Stimulated activated CD8-positive, alpha-beta memory T cell treated with anti-CD3 and anti-CD28 coated beads, Interleukin-4, amount 100 ng/mL, for 1 hour (primary cell): Measurements from ENCODE around the gene SECTM1.
"Not testable (repeated sequence)": the region's sequence is repeated elsewhere in the genome, so short reads cannot be mapped to it uniquely, and the experiment has no call there.

Experiments used
- DNase-seq, 2 donors: peaks; one replicate each; pipeline ENCODE4 v3.0.0-alpha.2; 2020; ENCODE audit warnings: low read depth in 2 of 2, low spot score in 1 of 2

SECTM1 gene

DNA sequence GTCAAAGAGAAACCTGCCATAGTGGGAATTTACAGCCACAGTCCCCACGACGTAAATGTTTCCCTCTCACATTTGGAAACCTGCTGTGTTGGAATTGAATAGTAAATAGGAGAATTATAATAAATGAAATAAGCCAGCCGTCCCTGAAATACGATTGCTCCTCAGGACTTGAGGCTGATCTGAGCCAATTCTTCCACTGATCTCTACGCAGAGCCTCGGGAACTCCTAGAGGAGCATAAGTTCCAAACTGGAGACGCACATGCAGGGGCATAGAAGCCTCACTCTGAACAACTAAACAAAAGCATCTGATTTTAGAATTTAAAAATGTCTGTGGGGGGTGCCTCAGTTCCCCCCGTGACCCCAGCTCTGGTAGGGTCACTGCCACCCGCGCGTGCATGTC lies 15.3 kb upstream of the SECTM1 start:
- no peak for DNase-seq

DNA sequence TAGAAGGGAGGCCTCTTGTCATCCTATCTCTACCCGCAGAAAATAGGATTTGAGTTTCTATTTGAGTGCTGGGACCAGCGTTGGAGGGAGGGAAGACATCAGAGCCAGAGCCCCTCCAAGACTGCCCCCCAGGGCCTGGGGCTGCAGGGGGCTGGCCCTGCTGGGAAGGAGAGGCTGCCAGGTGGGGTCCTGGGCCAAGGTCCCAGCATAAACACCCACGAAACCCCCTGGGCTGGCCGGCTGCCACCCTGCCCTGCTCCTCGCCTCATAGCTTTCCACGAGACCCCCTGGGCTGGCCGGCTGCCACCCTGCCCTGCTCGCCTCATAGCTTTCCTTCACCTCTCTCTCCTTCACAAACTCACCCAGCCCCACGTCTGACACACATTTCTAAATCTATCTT lies 14.9 kb upstream of the SECTM1 start:
- DNase-seq: no peak

DNA sequence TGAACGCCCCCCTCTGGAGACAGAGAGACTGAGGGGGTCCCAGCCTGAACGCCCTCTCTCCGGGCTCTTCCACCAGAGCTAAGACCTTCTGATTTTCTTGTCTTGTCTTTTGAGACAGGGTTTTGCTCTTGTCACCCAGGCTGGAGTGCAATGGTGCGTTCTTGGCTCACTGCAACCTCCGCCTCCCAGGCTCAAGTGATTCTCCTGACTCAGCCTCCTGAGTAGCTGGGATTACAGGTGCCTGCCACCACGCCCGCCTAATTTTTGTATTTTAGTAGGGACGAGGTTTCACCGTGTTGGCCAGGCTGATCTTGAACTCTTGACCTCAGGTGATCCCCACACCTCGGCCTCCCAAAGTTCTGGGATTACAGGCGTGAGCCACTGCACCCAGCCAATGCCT lies 14.4 kb upstream of the SECTM1 start:
- not testable (repeated sequence) for DNase-seq

DNA sequence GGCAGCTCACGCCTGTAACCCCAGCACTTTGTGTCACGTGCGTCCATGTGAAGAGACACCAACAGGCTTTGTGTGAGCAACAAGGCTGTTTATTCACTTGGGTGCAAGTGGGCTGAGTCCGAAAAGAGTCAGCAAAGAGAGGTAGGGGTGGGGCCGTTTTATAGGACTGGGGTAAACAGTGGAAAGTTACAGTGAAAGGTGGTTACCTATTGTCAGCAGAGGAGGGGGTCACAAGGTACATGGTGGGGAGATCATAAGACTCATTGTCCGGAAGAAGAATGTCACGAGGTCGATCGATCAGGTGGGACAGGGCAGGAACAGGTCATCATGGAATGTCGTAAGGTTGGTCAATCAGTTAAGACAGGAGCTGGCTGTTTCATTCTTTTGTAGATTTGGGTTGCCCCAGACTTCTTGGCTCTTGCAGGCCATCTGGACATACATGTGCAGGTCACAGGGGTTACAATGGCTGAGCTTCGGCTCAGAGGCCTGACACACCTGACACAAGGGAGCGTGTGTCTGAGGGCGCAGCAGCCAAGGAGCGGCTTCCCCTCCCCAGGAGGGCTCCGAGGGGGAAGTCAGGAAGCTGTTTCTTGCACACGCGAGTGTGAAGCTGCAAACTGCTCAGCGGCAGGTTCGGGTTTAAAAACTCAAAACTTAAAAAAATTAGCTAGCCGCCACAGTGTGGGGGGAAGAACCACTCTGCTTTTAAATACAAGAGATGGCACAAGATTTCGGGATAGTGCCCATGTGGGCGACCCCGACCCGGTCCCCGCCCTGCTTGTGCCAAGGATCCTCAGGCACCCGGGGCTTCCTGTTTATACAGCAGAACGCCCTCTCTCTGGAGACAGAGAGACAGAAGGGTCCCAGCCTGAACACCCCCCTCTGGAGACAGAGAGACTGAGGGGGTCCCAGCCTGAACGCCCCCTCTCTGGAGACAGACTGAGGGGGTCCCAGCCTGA lies 13.1 kb upstream of the SECTM1 start:
- DNase-seq: no peak

DNA sequence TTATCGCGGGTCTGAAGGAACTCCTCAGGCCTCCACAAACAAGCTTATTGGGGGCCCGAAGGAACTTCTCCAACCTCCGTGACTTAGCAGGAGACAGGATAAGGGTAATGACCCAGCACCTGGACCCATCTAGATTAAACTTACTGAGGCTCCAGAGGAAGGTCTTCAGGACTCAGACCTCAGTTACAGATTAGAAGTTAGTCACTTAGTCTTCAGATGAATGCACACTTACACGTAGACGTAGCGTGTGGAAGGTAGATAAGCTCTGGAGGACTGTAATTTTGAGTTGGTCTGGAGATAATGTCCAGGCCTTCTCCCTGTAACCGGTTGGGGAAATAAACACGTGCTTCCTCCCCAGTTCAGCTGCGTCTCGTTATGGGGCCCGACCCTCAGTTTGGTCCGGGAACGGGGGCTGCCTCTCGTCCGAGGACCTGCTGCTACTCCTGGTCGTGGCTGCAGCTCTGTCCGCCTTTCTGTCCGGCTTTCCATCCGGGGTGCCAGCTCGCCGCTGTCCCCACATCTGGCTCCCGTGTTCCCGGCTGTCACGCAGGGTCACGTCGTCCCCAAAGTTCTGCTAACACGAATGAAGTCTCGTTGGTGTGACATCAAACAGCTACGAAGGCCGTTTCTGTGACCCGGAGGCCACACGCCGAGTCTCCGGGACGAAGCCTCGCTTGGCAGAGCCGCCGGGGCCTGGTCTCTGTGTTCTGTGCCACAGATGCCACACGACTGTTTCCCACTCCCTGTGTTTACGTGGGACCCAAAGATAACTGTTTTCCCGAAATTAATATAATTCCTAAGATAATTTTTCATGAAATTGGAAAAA lies 11.8 kb upstream of the SECTM1 start:
- no peak for DNase-seq

DNA sequence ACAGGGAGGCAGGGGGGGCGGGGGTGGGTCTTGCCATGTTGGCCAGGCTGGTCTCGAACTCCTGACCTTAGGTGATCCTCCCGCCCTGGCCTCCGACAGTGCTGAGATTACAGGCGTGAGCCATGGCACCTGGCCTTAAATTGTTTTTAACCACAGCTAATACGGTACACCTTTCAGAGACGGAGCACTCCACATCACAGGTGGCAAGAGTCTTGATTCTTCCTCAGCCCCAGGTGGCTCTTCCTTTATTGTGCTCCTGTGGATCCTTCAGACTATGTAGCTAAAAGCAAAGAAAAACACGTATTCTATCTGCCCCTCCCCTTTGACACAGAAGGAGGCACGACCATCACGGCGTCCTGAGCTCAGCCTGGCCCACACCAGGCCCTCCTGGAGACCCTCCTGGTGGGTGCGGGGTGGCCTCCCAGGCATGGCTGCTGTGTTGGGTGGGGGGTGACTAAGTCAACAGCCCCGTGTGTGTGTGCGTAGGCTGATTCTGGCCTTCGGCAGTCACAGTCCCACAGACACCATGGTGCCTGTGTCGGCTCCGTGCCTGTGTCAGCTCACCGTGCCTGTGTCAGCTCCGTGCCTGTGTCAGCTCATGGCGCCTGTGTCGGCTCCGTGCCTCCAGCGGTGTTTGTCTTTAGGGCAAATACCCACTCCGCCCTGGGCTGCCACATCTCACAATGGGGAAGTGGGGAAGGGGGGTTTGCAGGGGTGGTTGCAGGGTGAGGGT lies 10.8 kb upstream of the SECTM1 start:
- DNase-seq: no peak

DNA sequence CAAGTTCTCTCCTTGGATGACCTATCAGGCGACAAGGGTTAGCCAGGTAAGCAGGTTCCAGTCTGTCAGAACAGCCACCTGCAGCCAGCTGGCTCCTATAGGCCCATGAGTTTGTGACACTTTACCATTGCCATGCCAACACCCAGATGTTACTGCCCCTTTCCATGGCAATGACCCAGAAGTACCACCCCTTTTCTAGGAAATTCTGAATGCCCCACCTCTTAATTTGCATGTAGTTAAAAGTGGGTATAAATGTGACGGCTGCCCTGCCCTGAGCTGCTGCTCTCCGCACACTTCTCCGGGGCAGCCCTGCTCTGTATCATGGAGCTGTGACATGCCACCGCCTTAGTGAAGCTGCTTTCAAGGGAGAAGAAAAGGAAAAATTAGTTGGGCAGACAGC lies 10.0 kb upstream of the SECTM1 start:
- no peak for DNase-seq

DNA sequence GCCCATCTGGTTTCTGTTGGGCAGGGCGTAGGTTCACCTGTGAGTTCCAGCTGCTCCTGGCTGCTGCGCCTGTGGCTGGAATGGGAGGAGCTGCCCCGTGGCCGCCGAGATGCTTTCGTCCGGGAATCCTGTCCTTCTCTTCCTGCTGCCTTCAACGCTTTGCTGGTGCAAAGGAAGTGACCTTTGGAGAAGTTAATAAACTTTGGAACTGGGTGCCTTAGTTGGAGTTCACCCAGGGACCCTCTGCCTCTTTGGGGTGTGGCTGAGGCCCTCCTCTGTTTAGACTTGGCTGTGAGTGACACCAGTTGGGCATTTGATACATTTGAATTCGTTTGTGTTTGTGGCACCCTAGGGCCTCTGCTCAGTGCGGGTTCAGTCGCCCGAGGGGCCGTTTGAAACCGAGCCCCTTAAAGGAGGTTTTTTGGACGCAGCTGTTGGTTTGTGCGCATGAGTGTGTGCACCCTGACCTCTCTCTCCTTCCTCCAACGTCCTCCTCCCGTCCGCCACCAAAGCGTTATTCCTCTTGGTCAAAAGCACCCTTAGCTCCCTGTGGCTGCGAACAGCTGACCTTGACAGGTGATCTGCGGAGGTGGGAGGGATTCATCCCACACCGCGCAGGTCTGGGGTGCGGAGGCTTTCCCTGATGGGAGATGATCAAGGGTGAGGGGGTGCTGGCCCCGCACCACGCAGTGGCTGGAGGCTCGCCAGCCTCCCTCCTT lies 9.0 kb upstream of the SECTM1 start:
- no peak for DNase-seq

DNA sequence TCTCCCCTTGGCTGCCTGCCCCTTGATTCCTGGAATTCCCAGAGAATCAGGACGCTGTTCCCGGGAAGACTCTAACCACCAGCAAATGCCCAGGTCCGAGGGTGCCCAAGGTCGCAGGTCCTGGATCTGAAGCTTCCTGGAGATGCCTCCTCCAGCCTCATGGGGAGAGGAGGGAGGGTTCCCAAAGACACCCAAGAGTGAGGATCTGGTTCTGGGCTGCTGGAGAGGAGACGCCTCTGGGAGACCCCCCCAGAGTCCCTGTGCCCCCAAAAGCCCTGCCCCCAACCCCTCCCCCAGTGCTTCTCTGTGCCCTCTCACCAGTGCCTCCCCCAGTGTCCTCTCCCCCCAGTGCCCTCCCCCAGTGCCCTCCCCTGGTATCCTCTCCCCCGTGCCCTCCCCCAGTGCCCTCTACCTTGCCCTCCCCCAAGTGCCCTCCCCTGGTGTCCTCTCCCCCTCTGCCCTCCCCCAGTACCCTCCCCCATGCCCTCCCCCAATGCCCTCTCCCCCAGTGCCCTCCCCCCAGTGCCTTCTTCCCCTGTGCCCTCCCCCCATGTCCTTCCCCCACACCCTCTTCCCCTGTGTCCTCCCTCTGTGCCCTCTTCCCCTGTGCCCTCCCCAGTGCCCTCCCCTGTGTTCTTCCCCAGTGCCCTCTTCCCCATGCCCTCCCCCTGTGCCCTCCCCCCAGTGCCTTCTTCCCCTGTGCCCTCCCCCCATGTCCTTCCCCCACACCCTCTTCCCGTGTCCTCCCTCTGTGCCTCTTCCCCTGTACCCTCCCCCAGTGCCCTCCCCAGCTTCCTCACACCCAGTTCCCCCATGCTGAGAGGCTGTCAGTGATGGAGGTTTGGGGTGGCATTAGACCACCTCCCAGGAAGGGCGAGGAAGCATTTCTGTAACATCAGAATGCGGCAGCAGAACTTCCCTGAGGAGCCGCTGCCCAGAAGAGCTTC lies 6.3 kb upstream of the SECTM1 start:
- DNase-seq: no peak

DNA sequence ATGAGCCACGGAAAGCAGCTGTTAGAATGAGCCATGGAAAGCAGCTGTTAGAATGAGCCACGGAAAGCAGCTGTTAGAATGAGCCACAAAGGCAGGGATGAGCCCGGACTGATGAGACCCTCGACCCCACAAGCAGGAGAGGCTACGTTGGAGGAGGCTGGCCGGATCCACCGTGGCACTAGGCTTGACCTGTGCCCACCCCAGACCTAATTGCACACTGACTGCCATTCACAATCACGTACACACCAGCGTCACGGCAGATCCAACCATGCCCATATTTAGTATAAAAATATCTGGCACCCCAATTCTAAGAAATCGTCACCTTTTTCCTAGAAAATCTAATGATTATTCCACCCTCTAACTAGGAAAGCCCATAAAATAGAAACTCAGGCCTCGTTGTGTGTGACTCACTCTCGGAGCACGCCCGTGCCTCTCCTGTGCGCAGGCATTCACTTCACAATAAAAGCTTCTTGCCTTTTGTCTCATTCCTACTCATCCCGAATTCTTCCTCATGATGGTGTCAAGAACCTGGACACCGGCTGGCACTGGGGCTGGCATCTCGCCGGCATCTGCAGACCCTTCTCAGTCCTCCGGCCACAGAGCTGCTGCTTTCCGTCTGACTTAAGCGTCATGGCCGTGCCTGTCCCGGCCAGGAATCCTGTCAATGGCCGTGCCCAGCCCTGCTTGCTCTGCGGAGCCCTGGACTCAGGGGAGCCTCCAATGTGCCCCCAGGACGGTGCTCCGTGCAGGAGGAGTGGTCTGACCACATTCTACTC lies 5.5 kb upstream of the SECTM1 start:
- DNase-seq: no peak

DNA sequence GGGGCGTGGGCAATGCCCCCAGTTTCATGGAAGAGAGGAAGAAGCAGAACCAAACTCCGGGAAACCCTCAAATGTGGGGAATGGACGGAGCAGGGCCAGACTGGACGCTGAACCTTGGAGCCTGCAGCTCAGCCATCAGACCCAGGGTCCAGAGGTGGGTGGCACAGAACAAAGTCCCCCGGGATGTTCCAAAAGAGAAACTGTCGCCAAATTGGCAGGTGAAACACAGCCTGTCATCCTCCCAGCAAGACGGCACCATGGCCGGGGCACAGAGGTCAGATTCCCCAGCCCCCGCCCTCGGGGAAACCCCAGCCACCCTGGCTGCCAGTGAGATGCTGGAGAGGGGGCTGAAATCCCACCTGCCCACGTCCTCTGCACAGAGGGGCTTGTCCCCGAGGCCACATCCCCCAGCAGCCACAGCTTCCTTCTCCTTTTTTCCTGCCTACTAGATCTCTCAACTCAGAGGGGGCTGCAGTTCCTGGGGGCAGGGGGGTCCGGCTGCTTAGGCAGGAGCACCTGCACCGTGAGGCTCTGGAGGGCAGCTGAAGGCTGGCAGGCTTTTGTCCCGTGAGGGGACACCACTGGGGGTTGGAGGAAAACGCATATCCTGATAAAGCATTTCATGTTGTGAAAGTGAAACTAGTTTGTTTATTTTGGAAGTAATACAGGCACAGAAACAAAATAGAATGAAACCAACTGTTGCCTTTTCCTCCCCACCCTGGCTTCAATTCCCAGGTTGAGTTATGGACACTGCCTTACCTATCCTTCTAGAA lies 1.2 kb upstream of the SECTM1 start:
- DNase-seq: no peak

DNA sequence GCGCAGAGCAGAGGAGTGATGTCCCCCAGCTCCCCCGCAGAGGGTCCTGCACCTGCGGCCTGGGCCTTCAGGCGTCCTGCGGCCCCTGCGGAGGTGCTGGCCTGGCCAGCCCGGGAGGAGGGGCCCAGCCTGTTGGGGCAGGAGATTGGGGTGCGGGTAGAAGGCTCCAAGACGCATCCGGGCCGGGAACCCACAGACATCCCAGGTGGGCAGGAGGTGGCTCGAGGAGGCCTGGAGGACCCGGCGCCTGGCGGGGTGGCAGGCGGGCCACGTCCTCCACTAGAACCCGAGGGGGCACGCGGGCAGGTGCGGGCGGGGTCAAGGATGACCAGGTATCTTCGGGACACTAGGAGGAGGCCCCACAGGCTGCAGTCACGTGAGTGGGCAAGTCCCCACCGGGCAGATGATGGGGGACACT lies 647 bp upstream of the SECTM1 start:
- no peak for DNase-seq

DNA sequence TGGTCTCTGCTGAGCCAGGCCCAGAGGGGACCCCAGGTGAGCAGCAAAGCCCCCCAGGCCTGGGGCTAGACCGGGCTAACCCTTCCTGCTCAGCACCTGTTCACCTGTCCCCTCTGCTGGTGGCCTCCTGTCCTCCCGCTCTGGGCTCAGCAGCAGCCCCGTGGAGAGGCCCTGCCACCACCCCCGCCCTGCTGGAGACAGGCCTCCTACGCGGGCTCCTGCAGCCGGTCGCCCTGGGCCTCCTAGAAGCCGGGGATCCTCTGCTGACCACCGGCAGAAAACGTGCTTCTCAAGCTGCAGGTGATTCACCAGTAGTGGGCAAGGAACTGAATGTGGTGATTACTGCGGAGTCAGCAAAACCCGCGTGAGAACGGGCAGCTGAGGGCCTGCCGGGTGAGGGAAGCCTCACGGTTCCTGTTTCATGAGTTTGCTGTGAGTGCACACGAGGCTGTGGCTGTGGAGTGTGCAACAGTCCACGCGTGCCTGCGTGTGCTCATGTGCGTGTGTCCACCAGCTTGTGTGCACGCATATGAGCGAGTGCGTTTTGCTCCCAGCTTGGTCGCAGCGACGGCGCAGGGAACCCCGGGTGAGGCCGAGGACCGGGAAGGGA lies 792 bp downstream of the SECTM1 start:
- no peak for DNase-seq

DNA sequence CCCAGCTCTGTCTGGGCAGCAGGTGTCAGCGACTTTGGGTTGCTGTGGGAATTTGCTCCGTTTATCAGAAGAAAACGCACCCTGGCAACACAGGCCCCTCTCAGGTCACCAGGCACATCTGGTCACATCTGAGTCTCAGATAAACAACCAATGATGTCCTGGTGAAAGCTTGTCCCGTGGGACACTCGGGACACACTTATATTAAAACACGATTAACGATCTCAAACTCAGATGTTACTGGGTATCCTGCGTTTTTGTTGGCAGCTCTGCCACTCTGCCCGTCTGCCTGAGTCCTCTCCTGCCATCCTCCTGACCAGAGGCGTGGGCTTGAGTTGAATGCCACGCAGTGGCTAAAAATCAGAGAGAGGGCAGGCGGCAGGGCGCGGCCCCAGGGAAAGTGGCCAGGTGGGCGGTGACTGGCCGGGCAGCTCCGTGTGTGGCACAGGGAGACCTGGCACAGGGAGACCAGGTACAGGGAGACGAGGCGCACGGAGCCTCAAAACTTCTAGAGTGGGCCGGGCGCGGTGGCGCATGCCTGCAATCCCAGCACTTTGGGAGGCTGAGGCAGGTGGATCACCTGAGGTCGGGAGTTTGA lies 2.1 kb downstream of the SECTM1 start:
- no peak for DNase-seq

DNA sequence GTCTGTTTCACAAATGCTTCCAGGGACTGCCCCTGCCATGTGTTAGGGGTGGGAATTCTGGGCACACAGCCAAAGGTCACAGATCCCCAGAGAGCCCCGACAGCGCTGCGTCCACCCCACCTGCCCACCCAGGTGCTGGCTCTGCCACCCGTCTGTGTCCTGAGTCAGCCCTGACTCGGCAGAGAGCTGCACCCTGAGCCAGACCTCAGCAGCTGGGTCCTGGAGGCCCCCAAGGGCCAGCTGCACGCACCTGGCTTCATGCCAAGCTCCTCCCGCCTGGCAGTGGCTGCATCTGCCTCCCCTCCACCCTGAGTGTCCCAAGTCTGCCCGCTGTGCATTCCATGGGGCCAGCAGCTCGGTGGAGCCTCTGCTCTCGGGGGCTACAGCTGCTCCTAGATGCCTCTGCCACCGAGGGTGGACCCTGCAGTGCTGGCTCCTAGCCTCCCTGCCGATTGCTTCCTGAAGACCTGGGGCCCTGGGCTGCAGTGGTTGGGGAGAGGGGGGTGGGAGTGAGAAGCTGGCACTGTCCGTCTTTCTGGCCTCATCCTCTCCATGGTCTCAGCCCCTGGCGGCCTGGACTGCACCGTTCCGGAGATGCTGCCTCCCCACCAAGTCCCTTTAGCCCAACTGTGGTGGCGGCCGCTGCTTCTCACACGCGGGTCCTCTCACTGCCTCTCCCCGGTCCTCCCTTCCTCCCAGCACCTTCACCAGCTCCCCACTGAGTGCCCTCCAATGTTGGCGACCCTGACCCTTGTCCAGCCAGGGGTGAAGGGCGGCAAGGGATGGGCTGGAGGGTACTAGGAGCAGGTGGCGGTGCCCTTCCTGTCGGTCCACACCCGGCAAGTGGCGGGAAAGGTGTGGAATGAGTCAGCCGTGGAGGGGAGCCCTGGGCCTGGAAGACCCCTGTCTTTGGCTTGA lies 3.0 kb downstream of the SECTM1 start:
- no peak for DNase-seq

DNA sequence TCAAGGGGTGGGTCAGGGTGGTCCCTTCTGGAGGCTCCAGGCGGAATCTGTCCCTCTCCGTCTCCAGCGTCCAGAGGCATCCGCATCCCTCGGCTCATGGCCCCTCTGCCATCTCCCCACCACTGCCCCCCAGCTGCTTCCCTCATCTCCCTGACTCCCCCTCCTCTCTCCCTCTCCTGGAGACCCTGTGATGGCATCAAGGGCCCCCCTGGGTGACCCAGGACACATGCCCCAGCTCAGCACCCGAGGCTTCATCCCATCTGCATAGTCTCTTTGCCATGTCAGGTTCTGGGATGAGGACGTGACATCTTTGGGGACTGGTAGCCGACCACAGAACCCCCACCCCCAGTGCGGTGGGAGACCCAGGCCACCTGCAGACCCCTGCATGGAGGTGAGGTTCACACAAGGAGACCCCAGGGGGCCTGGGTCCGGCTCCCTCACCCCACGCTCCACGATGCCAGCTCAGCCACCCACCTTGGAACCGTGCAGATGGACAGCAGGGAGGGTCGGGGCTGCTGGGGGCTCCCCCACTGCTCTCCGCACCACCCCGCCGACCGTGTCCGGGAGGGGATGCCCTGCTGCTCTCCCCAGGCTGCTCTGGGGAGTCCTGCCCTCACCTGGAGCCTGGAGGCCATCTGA lies 3.8 kb downstream of the SECTM1 start:
- no peak for DNase-seq
